HG03175 (cell line): ENCODE results near the gene TRIOBP.
A peak's percentile ranks its signal among the peaks of the same experiment; 100 is the strongest.

Experiments
- ATAC-seq: cut with Tn5 transposase; IDR thresholded peaks from one replicate; pipeline ENCODE4 v1.9.1; 2021; ENCODE audit warnings: mild to moderate bottlenecking, moderate library complexity; ENCODE audit not compliant: unreplicated experiment

TRIOBP gene

GRCh38 chr22:37801946-37802309, 105.1 kb downstream of the TRIOBP start:
- no peak for ATAC-seq

GRCh38 chr22:37802310-37803194, 105.7 kb downstream of the TRIOBP start:
- ATAC-seq: no peak

GRCh38 chr22:37803195-37803638, 106.4 kb downstream of the TRIOBP start:
- ATAC-seq: no peak

- no peak for ATAC-seq
Measured at GRCh38 chr22:37803639-37804351, 106.9 kb downstream of the TRIOBP start.

GRCh38 chr22:37804352-37804880, 107.6 kb downstream of the TRIOBP start:
- no peak for ATAC-seq

- ATAC-seq: no peak
Measured at GRCh38 chr22:37804881-37805809, 108.3 kb downstream of the TRIOBP start.

GRCh38 chr22:37805810-37806277, 109.0 kb downstream of the TRIOBP start:
- no peak for ATAC-seq

- no peak for ATAC-seq
Measured at GRCh38 chr22:37806409-37807333, 109.8 kb downstream of the TRIOBP start.

GRCh38 chr22:37807410-37808293, 110.8 kb downstream of the TRIOBP start, which contains the start of gene GCAT:
TSS of gene GCAT (plus strand) at chr22:37807934. CDS start at chr22:37807968, 34 bp downstream.
- peak; percentile 85 for ATAC-seq

GRCh38 chr22:37808294-37808657, 111.4 kb downstream of the TRIOBP start:
- no peak for ATAC-seq

GRCh38 chr22:37809672-37810333, 113.0 kb downstream of the TRIOBP start:
- ATAC-seq: no peak

GRCh38 chr22:37811867-37812266, 115.0 kb downstream of the TRIOBP start:
- no peak for ATAC-seq

- ATAC-seq: no peak
Measured at GRCh38 chr22:37812869-37813678, 116.2 kb downstream of the TRIOBP start.

- no peak for ATAC-seq
Measured at GRCh38 chr22:37815593-37815992, 118.7 kb downstream of the TRIOBP start.

- no peak for ATAC-seq
Measured at GRCh38 chr22:37816543-37817180, 119.8 kb downstream of the TRIOBP start.

- no peak for ATAC-seq
Measured at GRCh38 chr22:37817705-37818408, 121.0 kb downstream of the TRIOBP start.
